ENCODE results near the gene ZNF593.

- TF ChIP-seq CTCF (optimal IDR thresholded peaks at IDR 0.05 in 1 of 3, IDR thresholded peaks at IDR 0.05 in 1 of 3, conservative IDR thresholded peaks at IDR 0.05 in 1 of 3; ENCODE audit: extremely low read depth in 1 of 3, insufficient read depth in 2 of 3, low read length in 3 of 3) (no peak), EZH2 (IDR thresholded peaks at IDR 0.05; ENCODE audit: low read length) (no peak)
These were observed 35.2 kb upstream of the ZNF593 start for GRCh38 chr1:26134466-26134865.

All from keratinocyte (primary cell).